Measurements from ENCODE around the gene HAND2.

Gene HAND2

GRCh38 chr4:173500841-173501591 is 29.0 kb downstream of the HAND2 start:
- no peak for DNase-seq

- DNase-seq, result no peak
Measured at GRCh38 chr4:173499658-173500535, 30.1 kb downstream of the HAND2 start.

GRCh38 chr4:173498771-173499170 is 31.3 kb downstream of the HAND2 start:
- DNase-seq, result no peak

- no peak for DNase-seq
Measured at GRCh38 chr4:173498023-173498422, 32.0 kb downstream of the HAND2 start.

- DNase-seq, result no peak
Measured at GRCh38 chr4:173494013-173494970, 35.7 kb downstream of the HAND2 start.

GRCh38 chr4:173493041-173493440 is 37.0 kb downstream of the HAND2 start:
- DNase-seq, result no peak

GRCh38 chr4:173492315-173492714 is 37.7 kb downstream of the HAND2 start:
- DNase-seq, result no peak

GRCh38 chr4:173490817-173491528 is 39.1 kb downstream of the HAND2 start:
- DNase-seq, result no peak

- DNase-seq, result no peak
Measured at GRCh38 chr4:173490256-173490655, 39.8 kb downstream of the HAND2 start.

- no peak for DNase-seq
Measured at GRCh38 chr4:173489514-173489913, 40.5 kb downstream of the HAND2 start.

GRCh38 chr4:173488656-173489055 is 41.4 kb downstream of the HAND2 start:
- DNase-seq, result no peak

GRCh38 chr4:173488074-173488473 is 42.0 kb downstream of the HAND2 start:
- no peak for DNase-seq

- DNase-seq, result no peak
Measured at GRCh38 chr4:173486714-173487392, 43.2 kb downstream of the HAND2 start.

GRCh38 chr4:173485164-173485563 is 44.9 kb downstream of the HAND2 start:
- no peak for DNase-seq

GRCh38 chr4:173482330-173482931 is 47.6 kb downstream of the HAND2 start:
- DNase-seq, result no peak

- no peak for DNase-seq
Measured at GRCh38 chr4:173478913-173479283, 51.1 kb downstream of the HAND2 start.

- DNase-seq, result no peak
Measured at GRCh38 chr4:173478201-173478912, 51.7 kb downstream of the HAND2 start.

GRCh38 chr4:173477016-173477415 is 53.0 kb downstream of the HAND2 start:
- no peak for DNase-seq

Data from right hindlimb (tissue), 1 donor.